GM19328 (cell line): Measurements from ENCODE around the gene RABEP2.
"Not testable (repeated sequence)": the region's sequence is repeated elsewhere in the genome, so short reads cannot be mapped to it uniquely, and the experiment has no call there.

Source experiments
- ATAC-seq: cut with Tn5 transposase; IDR thresholded peaks from one replicate; pipeline ENCODE4 v1.9.1; 2021; ENCODE audit warnings: mild to moderate bottlenecking, moderate library complexity; ENCODE audit not compliant: unreplicated experiment

Gene RABEP2

GRCh38 chr16:28924762-28925385 lies at the start of gene RABEP2:
Gene RABEP2, minus strand, starts transcription at chr16:28925238. Its CDS starts 75 bp downstream, at chr16:28925163.
- peak; percentile 54 for ATAC-seq

- peak; percentile 77 for ATAC-seq
Observed at GRCh38 chr16:28974437-28975157, 49.6 kb upstream of the RABEP2 start, which contains the start of gene SPNS1. Gene SPNS1, plus strand, starts transcription at chr16:28974778. Its CDS starts 374 bp downstream, at chr16:28975152.

- peak; percentile 22 for ATAC-seq
Observed at GRCh38 chr16:28974007-28974436, 49.0 kb upstream of the RABEP2 start.

- ATAC-seq: not testable (repeated sequence)
Observed at GRCh38 chr16:28969696-28970095, 44.7 kb upstream of the RABEP2 start.

GRCh38 chr16:28967156-28967555 lies 42.1 kb upstream of the RABEP2 start:
- no peak for ATAC-seq

GRCh38 chr16:28964496-28964895 lies 39.5 kb upstream of the RABEP2 start:
- ATAC-seq: no peak

- ATAC-seq: no peak
Observed at GRCh38 chr16:28964072-28964471, 39.0 kb upstream of the RABEP2 start.

- no peak for ATAC-seq
Observed at GRCh38 chr16:28958836-28959235, 33.8 kb upstream of the RABEP2 start.

GRCh38 chr16:28958216-28958615 lies 33.2 kb upstream of the RABEP2 start:
- ATAC-seq: no peak

GRCh38 chr16:28951410-28951943 lies 26.4 kb upstream of the RABEP2 start:
- ATAC-seq: no peak

- ATAC-seq: peak; percentile 89
Observed at GRCh38 chr16:28950648-28951409, 25.8 kb upstream of the RABEP2 start, which contains the start of gene NFATC2IP. Gene NFATC2IP, plus strand, starts transcription at chr16:28950937. Its CDS starts 75 bp downstream, at chr16:28951012.

GRCh38 chr16:28946681-28947080 lies 21.6 kb upstream of the RABEP2 start:
- ATAC-seq: no peak

GRCh38 chr16:28943281-28943680 lies 18.2 kb upstream of the RABEP2 start:
- ATAC-seq: no peak

- not testable (repeated sequence) for ATAC-seq
Observed at GRCh38 chr16:28939825-28940224, 14.8 kb upstream of the RABEP2 start.

- no peak for ATAC-seq
Observed at GRCh38 chr16:28938721-28939120, 13.7 kb upstream of the RABEP2 start.

GRCh38 chr16:28937222-28937876 lies 12.3 kb upstream of the RABEP2 start:
- ATAC-seq: no peak

- no peak for ATAC-seq
Observed at GRCh38 chr16:28936784-28937155, 11.7 kb upstream of the RABEP2 start.

- ATAC-seq: peak; percentile 61
Observed at GRCh38 chr16:28935924-28936783, 11.1 kb upstream of the RABEP2 start.

- ATAC-seq: no peak
Observed at GRCh38 chr16:28935346-28935745, 10.3 kb upstream of the RABEP2 start.

GRCh38 chr16:28933171-28933570 lies 8.1 kb upstream of the RABEP2 start:
- no peak for ATAC-seq
